Midbrain (tissue), 1 donor: Measurements from ENCODE around the gene CREB5.
"Not testable (repeated sequence)": the region's sequence is repeated elsewhere in the genome, so short reads cannot be mapped to it uniquely, and the experiment has no call there.

Experiments used
- DNase-seq: peaks from one replicate; lab custom pipeline; 2025; lab: John Stamatoyannopoulos, UW

The CREB5 gene

GRCh38 chr7:28611399-28611897 is 199.1 kb downstream of the CREB5 start:
- DNase-seq, result not testable (repeated sequence)

GRCh38 chr7:28613262-28613661 is 200.9 kb downstream of the CREB5 start:
- DNase-seq, result no peak

- DNase-seq, result no peak
Measured at GRCh38 chr7:28615091-28615490, 202.8 kb downstream of the CREB5 start.

- DNase-seq, result no peak
Measured at GRCh38 chr7:28617308-28617880, 205.1 kb downstream of the CREB5 start.

GRCh38 chr7:28618383-28618782 is 206.1 kb downstream of the CREB5 start:
- no peak for DNase-seq

GRCh38 chr7:28619256-28619655 is 206.9 kb downstream of the CREB5 start:
- no peak for DNase-seq

GRCh38 chr7:28621369-28621841 is 209.1 kb downstream of the CREB5 start:
- DNase-seq, result no peak

- no peak for DNase-seq
Measured at GRCh38 chr7:28623105-28623730, 210.9 kb downstream of the CREB5 start.

GRCh38 chr7:28623863-28624262 is 211.5 kb downstream of the CREB5 start:
- DNase-seq, result peak; percentile 10

- no peak for DNase-seq
Measured at GRCh38 chr7:28625432-28625831, 213.1 kb downstream of the CREB5 start.

GRCh38 chr7:28626221-28626620 is 213.9 kb downstream of the CREB5 start:
- no peak for DNase-seq

- no peak for DNase-seq
Measured at GRCh38 chr7:28626624-28627262, 214.4 kb downstream of the CREB5 start.

- no peak for DNase-seq
Measured at GRCh38 chr7:28627263-28627653, 214.9 kb downstream of the CREB5 start.

- no peak for DNase-seq
Measured at GRCh38 chr7:28627896-28628295, 215.6 kb downstream of the CREB5 start.

- DNase-seq, result peak; percentile 46
Measured at GRCh38 chr7:28629216-28629842, 217.0 kb downstream of the CREB5 start.

GRCh38 chr7:28630350-28630749 is 218.0 kb downstream of the CREB5 start:
- no peak for DNase-seq

- no peak for DNase-seq
Measured at GRCh38 chr7:28631995-28632394, 219.7 kb downstream of the CREB5 start.

- no peak for DNase-seq
Measured at GRCh38 chr7:28638914-28639313, 226.6 kb downstream of the CREB5 start.

GRCh38 chr7:28640001-28640400 is 227.7 kb downstream of the CREB5 start:
- DNase-seq, result no peak

GRCh38 chr7:28641752-28642545 is 229.6 kb downstream of the CREB5 start:
- no peak for DNase-seq

- DNase-seq, result no peak
Measured at GRCh38 chr7:28643188-28643569, 230.9 kb downstream of the CREB5 start.
